ENCODE data around the gene PHACTR3.

DNA sequence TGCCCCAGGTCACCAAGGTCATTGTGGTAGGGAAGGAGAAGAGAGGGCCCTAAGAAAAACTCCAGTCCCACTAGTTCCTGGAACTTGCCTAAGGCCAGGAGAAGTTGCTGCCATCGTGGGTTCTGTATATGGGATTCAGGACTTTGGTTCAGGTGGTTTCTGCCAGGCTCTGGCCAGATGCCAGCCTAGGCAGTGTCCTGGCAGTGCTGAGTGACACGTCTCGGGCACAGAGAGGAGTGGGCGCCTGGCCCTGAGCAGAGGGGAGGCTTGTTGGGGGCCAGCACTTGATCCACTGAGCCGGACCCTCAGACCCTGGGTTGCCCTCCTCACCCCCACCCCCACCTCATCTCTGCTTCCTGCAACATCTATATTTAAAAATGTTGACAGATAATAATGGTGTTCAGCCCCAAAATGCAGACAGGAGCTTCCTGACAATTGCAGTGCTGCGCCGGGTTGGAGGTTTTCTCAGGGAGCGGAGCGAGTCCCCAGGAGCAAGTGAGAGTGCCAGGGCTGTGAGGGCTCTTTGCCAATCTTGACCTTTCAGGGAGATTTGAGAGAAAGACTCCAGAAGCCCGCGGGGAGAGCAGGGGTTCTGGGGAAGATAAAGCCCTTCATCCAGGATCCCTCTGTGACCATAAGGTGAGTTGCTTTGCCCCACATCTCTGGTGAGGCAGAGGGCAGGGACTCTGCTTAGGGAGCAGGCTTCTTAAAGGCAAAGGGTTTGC, 71.9 kb downstream of the PHACTR3 start:
- TF ChIP-seq, protein P1, sequence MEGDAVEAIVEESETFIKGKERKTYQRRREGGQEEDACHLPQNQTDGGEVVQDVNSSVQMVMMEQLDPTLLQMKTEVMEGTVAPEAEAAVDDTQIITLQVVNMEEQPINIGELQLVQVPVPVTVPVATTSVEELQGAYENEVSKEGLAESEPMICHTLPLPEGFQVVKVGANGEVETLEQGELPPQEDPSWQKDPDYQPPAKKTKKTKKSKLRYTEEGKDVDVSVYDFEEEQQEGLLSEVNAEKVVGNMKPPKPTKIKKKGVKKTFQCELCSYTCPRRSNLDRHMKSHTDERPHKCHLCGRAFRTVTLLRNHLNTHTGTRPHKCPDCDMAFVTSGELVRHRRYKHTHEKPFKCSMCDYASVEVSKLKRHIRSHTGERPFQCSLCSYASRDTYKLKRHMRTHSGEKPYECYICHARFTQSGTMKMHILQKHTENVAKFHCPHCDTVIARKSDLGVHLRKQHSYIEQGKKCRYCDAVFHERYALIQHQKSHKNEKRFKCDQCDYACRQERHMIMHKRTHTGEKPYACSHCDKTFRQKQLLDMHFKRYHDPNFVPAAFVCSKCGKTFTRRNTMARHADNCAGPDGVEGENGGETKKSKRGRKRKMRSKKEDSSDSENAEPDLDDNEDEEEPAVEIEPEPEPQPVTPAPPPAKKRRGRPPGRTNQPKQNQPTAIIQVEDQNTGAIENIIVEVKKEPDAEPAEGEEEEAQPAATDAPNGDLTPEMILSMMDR (IDR thresholded peaks at IDR 0.05; ENCODE audit: low read length), result no peak
- TF ChIP-seq EZH2phosphoT487 (IDR thresholded peaks at IDR 0.05; ENCODE audit: low read length), result no peak

Measured in MM.1S (cell line).